RWPE1 (cell line): Measurements from ENCODE around the gene VAX1.

Experiments
- CTCF ChIA-PET: fragments of 350-600 bp; sonication (Branson Sonifier 250); formaldehyde crosslinking; extraction: SDS; loops from one replicate; lab custom pipeline; 2021; lab: Yijun Ruan, JAX
- POLR2A ChIA-PET: fragments of 400-600 bp; formaldehyde crosslinking; extraction: SDS; loops from one replicate; lab custom pipeline; 2020; ENCODE audit warnings: antibody characterized with exemption; ENCODE audit not compliant: low non-redundant PET; lab: Yijun Ruan, JAX
- DNase-seq: peaks from one replicate; pipeline ENCODE4 v3.0.0; 2012; ENCODE audit warnings: low spot score
- H3K27ac ChIP-seq: fragments of 450-650 bp; 2 replicates; pipeline ENCODE4 v1.5.1; 2017
- TF ChIP-seq, protein P1 (sequence below): fragments of 450-650 bp; conservative IDR thresholded peaks from 2 replicates; pipeline ENCODE4 v1.5.1; 2017; ENCODE audit warnings: low read depth, mild to moderate bottlenecking

Gene VAX1

DNA sequence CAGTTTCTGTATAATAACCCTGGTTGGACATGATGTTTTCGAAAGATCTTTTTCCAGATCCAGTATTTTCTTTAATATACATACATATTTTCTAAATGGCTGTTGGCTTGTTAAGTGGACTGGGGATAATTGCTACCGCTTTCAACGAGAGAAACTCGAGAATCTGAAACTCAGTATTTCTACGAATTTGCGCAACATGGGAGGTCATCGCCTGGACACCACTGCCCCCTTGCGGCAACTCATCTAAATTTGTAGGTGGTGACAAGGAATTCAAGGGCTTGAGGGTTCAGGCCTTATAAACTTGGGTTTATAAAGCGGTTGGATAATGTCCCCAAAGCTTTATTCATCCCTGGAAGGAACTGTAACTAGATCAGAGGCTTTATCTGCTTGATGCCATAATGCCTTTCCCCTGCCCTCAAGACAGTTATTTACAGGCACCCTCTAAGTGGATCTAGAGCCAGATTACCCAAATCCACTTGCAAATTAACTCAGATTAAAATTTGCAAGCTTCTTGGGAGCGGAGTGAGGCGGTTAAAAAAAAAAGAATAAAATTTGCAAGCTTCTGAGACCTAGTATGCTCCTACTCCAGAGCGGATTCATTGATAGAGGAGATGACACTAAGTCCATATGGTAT is 37.9 kb upstream of the VAX1 start:
- no peak overlapping the region for H3K27ac ChIP-seq
- ChIA-PET POLR2A (no interaction called here), CTCF (interaction anchor here (0.6 to 3.2 kb wide), 14 partner anchors 8 to 516 kb away, joined by 3 to 65 read pairs (median 4); partner anchors contain the start of gene ENO4)
- TF ChIP-seq, protein P1, sequence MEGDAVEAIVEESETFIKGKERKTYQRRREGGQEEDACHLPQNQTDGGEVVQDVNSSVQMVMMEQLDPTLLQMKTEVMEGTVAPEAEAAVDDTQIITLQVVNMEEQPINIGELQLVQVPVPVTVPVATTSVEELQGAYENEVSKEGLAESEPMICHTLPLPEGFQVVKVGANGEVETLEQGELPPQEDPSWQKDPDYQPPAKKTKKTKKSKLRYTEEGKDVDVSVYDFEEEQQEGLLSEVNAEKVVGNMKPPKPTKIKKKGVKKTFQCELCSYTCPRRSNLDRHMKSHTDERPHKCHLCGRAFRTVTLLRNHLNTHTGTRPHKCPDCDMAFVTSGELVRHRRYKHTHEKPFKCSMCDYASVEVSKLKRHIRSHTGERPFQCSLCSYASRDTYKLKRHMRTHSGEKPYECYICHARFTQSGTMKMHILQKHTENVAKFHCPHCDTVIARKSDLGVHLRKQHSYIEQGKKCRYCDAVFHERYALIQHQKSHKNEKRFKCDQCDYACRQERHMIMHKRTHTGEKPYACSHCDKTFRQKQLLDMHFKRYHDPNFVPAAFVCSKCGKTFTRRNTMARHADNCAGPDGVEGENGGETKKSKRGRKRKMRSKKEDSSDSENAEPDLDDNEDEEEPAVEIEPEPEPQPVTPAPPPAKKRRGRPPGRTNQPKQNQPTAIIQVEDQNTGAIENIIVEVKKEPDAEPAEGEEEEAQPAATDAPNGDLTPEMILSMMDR: peak; percentile 79
- DNase-seq: peak; percentile 75

- TF ChIP-seq, protein P1: peak; percentile 16
- no peak overlapping the region for H3K27ac ChIP-seq
- CTCF ChIA-PET: interaction anchor here (0.6 to 3.2 kb wide), 28 partner anchors 10 to 548 kb away, joined by 3 to 65 read pairs (median 4); partner anchors contain the start of gene ENO4
- no peak for DNase-seq
- POLR2A ChIA-PET: no interaction called here
Observed at GRCh38 chr10:117175215-117175900, 37.3 kb upstream of the VAX1 start.

GRCh38 chr10:117174439-117175214 is 36.6 kb upstream of the VAX1 start:
- TF ChIP-seq, protein P1: peak; percentile 90
- DNase-seq: peak; percentile 93
- ChIA-PET CTCF (interaction anchor here (0.6 to 3.2 kb wide), 33 partner anchors 9 to 1897 kb away, joined by 3 to 65 read pairs (median 4); partner anchors contain the start of gene ENO4), POLR2A (no interaction called here)
- H3K27ac ChIP-seq: no peak overlapping the region

- no peak overlapping the region for H3K27ac ChIP-seq
- DNase-seq: no peak
- POLR2A ChIA-PET: no interaction called here
- CTCF ChIA-PET: interaction anchor here (0.6 to 1.4 kb wide), 3 partner anchors 45 to 382 kb away, joined by 3 to 7 read pairs (median 4); no protein-coding TSS in a partner anchor
- TF ChIP-seq, protein P1: no peak
Observed at GRCh38 chr10:117170244-117170643, 32.2 kb upstream of the VAX1 start.

GRCh38 chr10:117169480-117169879 is 31.4 kb upstream of the VAX1 start:
- CTCF ChIA-PET: interaction anchor here (0.5 to 5.8 kb wide), 7 partner anchors 47 to 829 kb away, joined by 3 to 63 read pairs (median 4); no protein-coding TSS in a partner anchor
- H3K27ac ChIP-seq: no peak overlapping the region
- DNase-seq: no peak
- POLR2A ChIA-PET: no interaction called here
- TF ChIP-seq, protein P1: no peak

DNA sequence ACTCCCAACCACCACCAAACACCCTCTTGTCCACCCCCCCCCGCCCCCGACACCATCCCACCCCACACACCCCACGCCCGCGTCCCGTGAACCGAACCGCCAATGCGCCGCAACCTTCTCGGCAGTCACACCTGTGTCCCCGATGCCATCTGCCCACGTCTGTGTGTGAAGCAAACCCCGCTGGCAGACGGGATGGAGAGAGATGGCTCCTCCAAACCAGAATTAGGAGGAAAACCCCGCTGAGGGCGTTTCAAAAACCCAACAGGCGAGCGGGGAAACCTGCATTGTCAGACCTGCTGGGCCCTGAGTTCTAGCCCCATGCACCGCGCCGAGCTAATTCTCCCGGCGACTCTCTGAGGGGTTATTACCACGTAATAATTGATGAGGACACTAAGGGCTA is 30.7 kb upstream of the VAX1 start:
- POLR2A ChIA-PET: no interaction called here
- CTCF ChIA-PET: interaction anchor here (0.6 to 5.8 kb wide), 21 partner anchors 11 to 1753 kb away, joined by 3 to 63 read pairs (median 4); partner anchors contain the start of gene ENO4
- no peak for DNase-seq
- no peak overlapping the region for H3K27ac ChIP-seq
- TF ChIP-seq, protein P1: no peak
